Limb (tissue), 2 donors: ENCODE results near the gene MALRD1.
A peak's percentile ranks its signal among the peaks of the same experiment; 100 is the strongest.
"Not testable (repeated sequence)": the region's sequence is repeated elsewhere in the genome, so short reads cannot be mapped to it uniquely, and the experiment has no call there.

ENCODE experiments used
- DNase-seq, 2 donors: peaks; one replicate each; pipeline ENCODE4 v3.0.0-alpha.2; 2016; ENCODE audit errors: extremely low spot score in 2 of 2

MALRD1 gene

DNA sequence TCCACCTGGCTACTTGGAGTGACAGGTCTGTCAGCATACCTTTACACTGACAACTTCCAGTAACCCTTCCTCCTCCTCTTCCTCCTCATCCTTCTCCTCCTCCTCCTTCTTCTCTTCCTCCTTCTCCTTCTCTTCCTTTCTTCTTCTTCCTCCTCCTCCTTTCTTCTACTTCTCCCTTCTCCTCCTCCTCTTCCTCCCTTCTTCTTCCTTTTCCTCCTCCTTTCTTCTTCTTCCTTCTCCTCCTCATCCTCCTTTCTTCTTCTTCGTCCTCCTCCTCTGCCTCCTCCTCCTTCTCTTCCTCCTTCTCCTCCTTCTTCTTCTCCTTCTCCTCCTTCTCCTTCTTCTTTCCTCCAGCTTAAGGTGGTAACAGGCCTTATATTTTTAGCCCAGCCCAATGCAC lies 658.3 kb downstream of the MALRD1 start:
- no peak for DNase-seq

- DNase-seq: no peak
These were observed 658.8 kb downstream of the MALRD1 start for GRCh38 chr10:19707376-19707775.

DNA sequence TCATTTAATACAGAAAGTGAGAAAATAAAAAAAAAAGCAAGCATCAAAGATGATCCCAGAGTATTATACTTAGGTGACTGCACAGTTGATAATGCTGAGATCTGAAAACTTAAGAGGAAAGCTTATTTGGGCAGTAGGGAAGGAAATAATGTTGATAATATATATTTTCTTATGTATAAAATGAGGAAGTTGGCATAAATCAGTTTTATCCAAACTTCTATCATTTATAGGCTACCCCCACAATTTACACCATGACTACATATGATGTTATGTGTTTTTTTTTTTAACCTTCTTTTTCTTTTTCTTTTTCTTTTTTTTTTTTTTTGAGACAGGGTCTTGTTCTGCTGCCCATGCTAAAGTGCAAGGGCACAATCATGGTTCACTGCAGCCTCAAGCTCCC lies 659.4 kb downstream of the MALRD1 start:
- DNase-seq: no peak

DNA sequence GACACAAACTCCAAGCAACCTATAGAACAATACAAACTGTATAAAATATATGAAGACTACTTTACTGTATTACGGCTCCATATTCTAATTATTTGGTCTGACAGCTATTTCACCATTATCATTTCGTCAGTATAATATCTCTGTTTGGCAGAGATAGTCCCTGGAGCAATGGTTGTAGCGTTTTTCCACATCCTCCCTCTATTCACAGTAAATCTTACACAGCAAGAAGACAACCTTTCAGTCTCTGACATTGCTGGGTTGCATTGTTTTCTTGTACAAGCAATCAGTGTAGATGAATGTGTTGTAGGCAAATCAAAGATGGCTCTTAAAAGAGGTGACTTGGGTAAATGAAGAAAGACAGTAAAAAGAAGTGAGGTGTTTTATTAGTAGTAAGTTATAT lies 662.0 kb downstream of the MALRD1 start:
- no peak for DNase-seq

DNA sequence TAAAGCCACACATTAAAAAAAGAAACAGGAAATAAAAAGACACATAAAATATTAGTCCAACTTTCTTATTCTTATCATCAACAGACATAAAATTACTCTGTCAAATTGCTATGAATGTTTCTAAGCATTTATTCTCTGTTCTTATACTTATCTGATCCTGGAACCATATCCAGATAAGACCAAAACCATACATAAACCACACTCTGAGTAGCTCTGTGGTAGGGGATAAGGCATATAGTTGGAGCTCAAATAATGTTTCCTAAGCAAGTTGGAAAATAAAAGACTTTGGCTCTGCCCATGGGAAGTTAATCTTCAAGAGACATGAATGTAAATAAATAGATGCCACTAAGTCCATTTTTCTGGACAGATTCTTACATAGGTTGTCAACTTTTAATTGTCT lies 664.6 kb downstream of the MALRD1 start:
- DNase-seq: no peak

GRCh38 chr10:19713800-19714525 lies 665.4 kb downstream of the MALRD1 start:
- no peak for DNase-seq

DNA sequence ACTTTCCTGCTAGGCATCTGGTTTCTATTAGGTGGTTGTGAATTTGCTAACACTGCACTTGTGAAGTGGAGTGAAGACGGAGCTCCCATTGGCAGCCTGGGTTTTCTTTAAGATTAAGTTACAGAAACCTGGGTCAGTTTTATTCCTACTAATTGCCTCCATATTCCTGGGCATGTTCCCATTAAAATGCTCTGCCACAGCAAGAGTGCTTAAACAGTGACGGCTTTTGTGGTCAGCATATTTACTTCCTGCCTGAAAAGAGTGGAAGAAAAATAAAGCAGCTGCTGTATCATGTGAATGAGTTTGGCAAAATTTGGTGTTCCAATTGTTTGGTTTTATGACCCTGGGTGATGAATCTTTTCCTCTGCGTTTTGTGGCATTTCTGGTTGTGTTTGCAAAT lies 670.7 kb downstream of the MALRD1 start:
- DNase-seq: peak in 1 of 2 donors; percentile 63

- DNase-seq: no peak
These were observed 675.7 kb downstream of the MALRD1 start for GRCh38 chr10:19724287-19724686.

GRCh38 chr10:19728376-19728775 lies 679.8 kb downstream of the MALRD1 start:
- DNase-seq: no peak

GRCh38 chr10:19728964-19729363 lies 680.4 kb downstream of the MALRD1 start:
- no peak for DNase-seq

DNA sequence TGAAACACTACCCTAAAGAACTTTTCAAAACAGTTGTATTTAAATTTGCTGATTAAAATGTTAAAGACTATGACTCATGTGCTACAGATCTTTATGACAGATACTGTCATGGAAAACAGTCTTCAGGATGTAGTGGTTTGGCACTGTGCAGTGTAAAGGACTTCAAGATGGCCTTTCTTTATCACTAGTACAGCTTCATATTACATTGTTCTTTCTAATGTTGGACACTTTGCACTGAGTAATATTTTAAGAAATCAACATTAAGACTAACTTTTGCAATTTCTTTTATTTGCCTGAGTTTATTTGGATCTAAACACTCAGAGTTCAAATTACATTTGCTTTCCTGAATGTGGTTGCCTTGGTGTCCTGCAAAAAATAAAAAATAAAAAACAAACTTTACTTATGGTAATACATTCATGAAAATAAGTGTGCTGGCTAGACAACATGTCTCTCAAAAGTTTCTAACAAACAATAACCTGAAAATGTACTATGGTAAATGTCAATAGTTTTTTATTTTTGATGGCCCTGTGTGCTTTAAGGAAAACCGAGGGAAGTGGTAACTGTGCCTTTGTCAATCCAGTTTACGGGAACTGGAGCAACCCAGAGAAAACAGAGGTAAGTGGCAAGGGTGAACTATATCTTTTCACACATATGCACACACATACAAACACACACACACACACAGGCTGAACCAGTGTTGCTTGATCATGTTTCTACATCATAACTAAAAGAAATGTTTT lies 681.7 kb downstream of the MALRD1 start:
- no peak for DNase-seq

DNA sequence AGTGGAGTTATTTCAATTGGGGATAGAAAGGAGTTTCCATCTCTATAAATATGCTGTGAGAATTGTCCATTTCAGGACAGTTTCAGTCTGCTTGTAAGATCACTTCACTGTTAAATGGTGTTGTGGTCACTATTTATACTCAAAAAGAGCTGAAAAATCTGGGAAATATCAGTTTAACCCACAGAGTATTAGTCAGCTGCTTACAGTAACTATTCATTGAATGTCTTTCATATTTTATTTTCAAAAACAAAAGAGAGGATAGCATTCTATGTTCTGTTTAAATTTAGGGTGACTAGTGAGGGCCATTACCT lies 682.3 kb downstream of the MALRD1 start:
- DNase-seq: no peak

DNA sequence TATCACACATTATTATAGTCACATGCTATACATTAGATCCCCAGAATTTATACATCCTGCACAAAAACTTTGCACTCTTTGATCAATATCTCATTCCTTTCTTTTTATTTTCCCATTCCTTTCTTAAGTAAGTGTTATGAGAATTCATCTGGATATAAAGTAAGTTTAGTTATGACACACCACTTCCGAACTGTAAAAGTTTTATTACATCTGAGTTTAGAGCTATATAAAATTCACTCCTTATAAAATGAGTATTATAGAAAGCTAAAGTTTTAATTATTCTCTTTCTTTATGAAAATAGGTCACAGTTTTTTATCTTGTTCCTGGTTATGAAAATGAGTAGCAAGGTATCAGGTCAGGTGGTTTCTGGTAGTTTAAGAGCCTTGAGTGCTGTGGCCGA lies 683.0 kb downstream of the MALRD1 start:
- DNase-seq: no peak

GRCh38 chr10:19738440-19738839 lies 689.8 kb downstream of the MALRD1 start:
- DNase-seq: no peak

GRCh38 chr10:19739232-19739631 lies 690.6 kb downstream of the MALRD1 start:
- DNase-seq: not testable (repeated sequence)

DNA sequence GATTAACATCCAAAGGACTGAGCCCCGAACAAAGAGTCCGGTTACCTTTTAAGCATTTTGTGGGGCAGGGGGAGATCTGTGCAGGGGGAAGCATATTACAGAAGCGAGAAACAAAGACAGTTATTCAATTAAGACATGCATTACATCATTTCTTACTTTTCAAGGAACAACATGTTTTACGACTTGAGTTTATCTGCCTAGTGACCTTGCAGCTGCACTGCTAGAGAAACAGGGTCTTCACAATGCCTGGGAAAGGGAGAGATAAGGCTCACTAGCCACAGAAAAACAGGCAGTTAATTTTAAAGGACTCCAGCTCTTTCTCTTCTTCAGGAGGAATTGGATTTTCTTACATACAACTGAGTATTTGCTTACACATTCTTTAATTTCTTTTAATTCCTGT lies 693.5 kb downstream of the MALRD1 start:
- DNase-seq: not testable (repeated sequence)

DNA sequence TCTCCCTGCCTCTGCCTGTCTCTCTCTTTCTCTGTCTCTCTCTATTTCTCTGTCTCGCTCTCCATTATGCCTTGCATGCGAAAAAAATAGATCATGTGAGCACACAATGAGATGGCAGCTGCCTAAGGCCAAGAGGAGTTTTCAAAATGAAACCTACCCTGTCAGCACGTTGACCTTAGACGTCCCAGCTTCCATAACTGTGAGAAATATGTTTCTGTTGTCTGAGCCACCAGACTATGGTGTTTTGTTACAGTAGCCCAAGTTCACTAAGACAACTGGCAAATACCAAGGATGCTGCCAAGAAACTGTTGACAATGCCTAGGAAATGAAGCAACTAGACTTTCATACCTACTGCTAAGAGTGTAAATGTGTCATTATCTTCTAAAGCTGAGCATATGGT lies 697.1 kb downstream of the MALRD1 start:
- DNase-seq: no peak

DNA sequence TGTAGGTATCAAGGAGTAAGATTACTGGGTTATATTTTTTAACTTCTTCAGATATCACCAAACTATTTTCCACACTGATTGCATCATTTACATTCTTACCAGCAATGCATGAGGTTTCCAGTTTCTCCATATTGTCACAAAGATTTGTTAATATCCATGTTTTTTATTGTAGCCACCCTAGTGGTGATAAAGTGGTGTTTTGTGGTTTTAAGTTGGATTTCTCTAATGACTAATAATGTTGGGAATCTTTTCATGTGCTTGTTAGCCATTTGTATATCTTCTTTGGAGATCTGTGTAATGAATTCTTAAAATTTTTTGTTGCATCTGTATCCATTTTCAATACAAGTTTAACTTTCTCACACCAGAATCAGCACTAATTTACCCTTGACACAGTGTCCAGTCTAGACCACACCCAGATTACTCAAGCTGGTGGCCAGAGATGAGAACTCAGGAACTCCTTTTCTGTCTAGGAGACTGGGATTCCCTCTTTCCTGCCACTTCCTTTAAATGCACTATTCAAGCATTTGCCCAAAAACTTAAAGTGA lies 700.7 kb downstream of the MALRD1 start:
- DNase-seq: no peak

GRCh38 chr10:19750972-19751371 lies 702.4 kb downstream of the MALRD1 start:
- no peak for DNase-seq

GRCh38 chr10:19756919-19757318 lies 708.3 kb downstream of the MALRD1 start:
- no peak for DNase-seq

DNA sequence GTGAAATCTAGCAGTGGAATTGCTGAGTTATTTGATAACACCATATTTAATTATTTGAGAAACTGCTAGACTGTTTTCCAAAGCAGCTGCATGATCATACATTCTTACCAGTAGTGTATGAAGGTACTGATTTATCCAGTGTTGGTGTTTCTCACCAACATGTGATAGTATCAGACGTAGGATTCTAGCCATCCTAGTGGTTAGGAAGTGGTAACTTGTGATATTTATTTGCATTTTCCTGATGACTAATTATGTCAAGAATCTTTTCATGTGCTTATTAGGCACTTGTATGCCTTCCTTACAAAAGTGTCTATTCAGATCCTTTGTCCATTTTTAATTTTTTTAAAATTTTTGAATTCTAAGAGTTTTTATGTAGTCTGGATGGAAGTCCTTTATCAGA lies 713.4 kb downstream of the MALRD1 start:
- DNase-seq: no peak

DNA sequence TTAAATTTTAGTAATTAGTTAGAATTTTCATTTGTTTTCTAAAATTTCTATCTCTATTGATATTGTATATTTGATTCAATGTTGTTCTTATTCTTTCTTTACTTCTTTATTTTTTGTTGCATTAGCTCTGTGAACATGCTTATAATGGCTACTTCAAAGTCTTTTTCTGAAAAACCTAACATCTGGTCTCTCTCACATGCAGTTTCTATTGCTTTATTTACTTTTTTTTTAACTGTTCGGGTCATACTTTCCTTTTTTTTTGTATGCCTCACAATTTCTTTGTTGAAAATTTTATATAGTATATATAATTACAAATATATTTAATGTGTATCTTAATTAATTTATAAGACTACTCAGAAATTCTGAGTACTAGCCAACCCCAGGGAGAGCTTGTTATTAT lies 715.5 kb downstream of the MALRD1 start:
- no peak for DNase-seq

DNA sequence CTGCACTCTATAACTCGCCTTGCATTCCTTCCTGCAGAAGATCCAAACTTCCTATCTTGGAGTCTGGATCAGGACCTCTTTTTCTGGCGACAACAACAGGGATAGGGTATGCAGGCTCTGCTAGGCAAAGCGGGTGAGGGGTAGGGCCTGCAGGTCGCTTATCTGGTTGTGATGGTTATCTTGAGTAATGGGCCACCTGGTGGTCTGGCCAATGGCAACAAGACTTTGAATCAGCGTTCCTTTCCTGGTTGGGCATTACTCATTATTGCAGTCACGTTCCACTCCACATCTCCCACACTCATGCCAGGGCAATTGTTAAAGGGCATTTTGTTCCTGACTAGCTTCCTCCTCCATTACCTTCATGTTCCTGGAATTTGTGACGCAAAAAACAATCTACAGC lies 719.3 kb downstream of the MALRD1 start:
- DNase-seq: no peak
